AG08395 (cell line): ENCODE results near the gene CD9.

Source experiments
- DNase-seq: peaks from one replicate; pipeline ENCODE4 v3.0.0; 2012; ENCODE audit warnings: mixed read lengths, low spot score

Gene CD9

DNA sequence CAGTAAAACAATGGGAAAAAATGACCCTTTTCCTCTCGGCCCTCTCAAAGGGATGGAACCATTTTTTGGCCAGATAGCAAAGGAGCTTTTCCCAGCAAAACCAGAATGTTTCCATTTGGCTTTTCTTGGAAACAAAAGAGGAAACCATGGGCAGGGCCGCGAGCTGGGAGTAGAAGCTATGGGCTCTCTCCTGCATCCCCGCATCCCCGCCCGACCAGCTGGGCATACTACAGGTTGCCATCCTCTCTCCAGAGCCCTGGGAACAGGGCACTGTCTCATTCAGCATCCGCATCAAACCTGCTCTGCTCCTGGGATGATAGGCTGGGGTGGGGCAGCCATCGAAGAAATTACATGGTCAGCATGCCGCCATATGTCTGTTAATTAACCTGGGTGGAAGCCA lies 20.9 kb downstream of the CD9 start:
- DNase-seq = no peak

DNA sequence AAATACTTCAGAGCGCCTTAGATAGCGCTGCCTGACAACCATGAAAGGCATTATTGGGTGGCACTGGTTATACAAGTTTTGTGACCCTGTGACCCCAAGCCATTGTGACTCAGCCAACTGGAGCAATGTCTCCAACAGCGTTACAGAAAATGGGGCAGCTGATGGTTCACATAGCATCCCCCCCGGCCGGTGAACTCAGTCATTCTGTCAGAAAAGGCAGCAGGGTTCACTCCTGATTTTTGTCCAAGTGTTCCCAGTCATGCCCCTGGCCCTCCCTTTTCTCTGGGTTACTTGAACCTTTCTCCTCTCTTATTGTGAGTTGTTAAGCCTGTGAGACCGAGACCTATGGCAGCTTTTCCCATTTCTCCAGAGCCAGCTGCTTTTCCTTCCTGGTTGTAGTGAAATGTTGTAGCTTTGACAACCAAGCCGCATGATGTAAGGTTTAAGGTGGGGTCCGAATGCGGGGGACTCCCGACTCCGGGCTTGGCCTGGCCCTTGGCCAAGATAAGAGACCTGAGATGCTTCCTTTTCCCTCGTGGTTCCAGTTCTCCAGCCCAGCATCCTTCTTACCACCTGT lies 22.0 kb downstream of the CD9 start:
- no peak for DNase-seq

DNA sequence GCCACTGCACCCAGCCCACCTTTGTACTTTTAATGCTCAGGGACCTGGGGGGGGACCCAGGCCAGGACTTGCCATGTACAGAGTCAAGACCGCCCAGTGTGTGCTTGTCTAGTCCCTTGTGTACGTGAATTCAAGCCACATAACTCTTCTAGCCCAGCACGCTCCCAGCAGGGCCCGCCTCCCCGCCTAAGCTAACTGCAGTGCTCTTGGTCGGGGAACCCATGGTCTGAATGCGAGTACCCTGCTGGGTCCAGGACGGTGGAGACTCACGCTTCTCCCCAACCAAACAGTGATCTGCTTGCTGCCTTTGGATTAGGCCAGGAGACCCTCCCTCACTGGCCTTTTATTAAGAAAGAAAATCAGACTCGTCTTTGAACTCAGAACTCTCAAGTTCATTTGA lies 23.3 kb downstream of the CD9 start:
- no peak for DNase-seq

DNA sequence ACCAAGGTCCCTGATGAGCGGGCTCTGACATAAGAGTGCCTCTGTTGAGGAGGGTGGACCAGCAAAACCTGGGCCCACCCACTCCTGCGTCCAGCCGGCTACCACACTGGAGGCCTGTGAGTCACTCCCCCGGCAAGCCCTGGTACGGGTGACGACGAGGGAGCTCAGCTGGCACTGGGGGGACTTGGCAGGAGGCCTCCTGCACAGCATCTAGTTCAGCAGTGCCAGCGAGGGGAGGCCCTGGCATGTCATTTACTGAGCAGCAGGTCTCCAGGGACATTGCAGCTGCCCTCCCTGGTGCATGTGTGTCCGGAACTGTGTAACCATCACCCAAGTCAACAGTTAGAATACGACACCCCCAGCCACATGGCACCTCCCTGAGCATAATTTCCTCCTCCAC lies 24.4 kb downstream of the CD9 start:
- peak; percentile 58 for DNase-seq

DNA sequence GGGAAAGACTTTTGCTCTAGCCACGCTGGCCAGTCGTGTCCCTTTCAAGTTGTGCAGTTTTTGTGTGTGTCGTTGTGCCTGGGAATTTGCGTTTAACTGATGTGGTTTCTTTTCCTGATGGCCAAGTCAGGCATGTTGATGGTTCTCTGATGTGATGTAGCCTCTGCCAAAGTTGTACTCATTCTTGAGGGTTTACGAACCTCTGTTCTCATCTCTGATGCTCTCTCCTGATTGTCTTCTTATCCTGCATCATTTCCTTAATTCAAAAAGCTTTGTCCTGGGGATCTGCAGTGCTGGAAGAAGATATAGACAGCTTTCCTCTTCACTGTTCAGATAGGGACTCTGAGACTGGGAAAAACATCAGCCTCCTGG lies 25.4 kb downstream of the CD9 start:
- no peak for DNase-seq

DNA sequence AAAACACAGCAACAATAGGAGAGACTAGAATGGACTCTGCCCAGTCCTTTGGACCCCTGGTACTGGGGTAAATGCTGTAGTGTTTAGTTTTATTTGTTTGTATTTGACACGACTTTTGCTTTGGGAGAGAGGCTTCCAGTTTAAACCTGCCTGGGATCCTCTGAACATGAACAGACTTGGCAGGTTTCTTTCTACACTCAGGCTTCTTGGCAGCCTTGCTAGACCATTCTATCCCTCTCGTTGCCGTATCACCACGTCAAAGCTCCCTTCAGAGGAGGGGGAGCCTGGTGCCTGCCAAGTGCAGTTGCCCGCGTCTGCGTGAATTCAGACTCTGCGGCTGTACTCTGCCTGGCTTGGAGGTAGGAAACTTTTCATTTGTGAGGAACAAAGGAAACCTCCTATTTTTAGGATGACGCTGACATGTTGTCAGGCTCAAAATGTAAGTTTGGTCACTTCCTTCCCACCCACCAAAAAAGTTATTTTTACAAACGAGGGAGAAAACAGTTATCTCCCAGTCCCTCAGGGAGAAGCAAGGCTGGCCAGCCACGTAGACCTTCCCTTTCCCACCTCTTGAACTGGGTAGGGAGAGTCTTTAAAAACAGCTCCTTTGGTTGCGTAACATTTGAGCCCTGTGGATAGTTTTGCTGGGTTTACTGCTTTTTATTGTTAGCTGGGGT lies 25.9 kb downstream of the CD9 start:
- no peak for DNase-seq

DNA sequence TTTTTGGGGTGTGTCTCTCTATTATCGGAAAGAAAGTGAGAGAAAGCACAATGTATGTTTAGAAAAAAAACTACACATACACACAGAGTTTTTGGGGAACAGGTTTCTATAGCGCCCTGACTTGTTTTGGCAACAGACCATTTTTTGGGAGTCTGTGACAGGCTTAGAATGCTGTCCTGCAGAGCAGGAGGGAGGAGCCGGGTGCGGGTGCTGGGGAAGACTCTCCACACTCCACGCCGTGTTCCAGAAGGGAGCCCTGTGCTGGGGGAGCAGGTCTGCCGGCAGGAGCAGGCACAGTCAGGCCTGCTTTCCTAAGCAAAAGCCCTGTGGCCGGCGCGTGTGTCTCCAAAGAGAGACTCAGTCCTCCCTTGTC lies 26.5 kb downstream of the CD9 start:
- DNase-seq = no peak

DNA sequence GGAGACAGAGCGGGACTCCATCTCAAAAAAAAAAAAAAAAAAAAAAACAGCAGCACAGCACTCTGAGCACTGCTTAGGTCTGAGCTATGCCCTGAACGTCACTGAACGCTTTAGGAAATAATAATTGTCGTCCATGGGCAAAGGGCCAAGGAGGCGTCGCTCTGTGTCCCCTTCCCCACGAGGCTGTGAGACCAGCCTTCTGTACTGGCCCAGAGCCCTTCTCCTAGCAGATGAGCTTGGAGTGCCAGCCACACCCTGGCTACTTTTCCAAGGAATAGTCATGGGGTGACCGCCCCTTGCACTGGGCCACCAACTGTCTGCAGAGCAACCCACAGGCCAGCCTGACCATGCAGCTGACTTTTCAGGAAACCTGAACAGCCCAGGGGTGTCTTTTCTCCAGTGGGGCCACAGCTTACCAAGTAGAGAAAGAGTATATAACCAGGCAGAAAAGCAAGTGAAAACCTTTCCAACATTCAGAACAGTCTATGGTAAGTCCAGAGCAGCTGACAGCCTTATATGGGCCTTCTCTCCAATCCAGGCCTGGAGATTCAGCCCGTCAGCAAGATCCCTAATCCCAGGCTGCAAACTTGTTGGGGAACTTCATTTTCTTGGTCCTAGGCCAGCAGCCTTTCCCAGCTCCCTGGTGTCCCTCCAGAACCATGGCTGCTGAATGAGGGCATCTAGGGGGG lies 28.5 kb downstream of the CD9 start:
- DNase-seq = no peak

DNA sequence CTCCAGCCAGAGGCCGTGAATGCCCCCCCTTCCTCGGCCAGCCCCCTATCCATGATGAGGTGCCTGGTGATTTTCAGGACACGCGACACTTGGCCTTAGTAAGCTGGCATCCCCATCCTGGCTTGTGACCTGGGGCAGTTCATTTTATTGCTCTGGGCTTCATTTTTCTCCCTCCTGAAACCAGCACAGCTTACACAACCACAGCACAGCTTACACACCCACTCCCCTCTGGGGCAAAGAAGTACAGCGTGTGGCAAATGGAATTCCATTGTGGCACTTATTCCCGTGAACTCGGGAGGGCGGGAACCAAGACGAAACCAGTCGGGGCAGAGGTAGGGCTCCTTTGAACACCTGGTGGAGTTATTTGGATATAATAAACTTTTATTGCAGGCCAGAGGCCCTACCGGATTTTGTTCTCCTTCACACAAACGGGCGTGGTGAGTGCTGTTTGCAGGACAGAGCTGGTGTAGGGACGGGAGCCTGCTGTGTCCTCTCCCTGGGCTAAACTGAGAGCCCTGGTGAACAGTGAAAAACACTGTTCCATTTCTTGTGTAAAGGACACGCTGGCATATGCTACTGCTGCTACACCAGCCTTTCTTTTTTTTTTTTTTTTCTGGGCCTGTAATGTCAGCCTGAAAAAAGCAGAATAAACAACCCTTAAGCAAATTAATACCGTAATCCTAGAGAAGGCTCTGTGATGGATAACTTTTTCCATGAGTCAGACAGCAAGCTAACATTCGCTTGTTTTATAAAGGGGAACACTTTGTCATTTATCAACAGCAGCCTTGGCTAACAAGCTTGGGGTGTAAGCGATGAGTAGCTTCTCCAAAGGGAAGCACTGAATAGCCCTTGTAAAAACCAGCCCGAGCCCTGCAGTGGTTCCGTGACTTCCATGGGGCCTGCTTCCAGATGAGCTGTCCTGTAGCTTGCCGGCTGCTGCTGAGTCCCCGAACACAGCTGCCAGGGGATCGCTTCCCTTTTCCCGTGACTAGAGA lies 29.3 kb downstream of the CD9 start:
- DNase-seq = peak; percentile 77

DNA sequence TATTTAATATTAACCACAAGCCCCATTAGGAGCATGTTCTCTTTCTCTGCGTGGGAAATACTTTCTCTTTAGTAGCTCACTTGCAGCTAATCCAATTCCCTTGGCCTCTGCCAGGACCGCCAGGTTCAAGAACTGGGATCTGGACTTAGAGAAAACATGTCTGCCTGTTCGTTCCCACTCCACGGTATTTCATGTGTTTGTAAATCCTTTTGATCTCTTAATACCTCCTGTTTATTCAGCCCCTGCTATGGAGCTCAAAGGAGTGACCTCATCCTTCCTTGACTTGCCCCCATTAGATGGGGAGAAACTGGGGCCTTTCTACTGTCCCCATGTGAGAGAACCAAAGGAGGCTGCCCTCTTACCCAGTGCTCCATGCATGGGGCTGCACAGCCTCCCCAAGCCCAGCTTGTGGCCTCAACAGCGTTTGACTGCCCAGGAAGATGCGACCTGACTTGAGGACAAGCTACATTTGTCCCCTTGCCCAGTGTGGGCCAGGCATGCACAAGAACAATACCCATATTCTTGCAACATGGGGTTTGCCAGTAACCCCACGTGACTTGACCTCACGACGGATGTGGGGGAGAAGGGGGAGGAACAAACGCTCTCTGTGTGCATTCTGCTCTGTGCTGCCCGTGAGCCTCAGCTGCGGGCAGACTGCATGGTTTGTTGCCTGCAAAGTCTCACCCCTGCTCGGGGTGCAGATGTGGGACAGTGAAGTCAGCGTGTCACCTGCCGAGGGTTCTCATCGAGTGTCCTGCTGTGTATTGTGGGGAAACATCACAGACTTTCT lies 30.3 kb downstream of the CD9 start:
- peak; percentile 57 for DNase-seq

DNA sequence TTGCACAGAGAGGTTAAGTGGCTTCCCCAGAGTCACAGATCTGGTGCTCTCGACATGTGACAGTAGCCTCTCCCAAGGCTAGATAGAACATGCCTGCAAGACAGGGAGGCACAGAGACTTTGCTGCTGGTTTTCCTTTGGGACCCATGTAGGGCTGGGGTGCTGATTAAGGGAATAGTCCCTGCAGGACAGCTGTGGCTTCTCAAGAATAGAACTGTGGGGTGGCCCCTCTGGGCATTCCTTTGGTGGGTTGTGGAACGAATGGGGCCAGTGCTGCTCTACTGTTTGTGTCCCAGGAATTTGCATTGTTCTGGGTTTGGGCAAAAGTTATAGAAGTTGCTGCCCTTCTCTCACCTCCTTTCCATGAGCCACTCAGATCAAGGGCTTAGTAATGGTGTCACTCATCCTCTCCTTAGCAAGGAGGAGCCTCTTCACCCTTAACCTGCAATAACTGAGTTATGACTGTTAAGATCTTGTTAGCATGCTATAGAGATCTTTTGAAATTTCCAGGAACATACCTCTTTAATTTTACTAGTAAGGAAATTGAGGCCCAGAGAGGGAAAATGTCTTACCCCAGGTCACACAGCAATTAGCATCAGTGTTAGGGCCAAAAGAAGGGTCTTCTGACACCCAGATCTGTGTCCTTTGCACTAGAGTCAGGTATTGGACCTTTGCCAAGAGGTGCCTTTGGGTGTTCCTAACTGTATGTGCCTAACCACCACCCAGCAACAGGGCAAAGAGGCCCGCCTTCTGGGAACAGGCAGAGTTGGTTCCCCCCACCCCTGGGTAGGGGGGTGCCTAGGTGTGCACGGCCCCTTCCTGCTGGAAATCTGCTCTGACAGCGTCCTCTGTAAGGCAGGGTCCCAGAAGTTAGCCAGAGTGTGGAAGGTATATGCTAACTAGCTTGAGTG lies 31.4 kb downstream of the CD9 start:
- no peak for DNase-seq

DNA sequence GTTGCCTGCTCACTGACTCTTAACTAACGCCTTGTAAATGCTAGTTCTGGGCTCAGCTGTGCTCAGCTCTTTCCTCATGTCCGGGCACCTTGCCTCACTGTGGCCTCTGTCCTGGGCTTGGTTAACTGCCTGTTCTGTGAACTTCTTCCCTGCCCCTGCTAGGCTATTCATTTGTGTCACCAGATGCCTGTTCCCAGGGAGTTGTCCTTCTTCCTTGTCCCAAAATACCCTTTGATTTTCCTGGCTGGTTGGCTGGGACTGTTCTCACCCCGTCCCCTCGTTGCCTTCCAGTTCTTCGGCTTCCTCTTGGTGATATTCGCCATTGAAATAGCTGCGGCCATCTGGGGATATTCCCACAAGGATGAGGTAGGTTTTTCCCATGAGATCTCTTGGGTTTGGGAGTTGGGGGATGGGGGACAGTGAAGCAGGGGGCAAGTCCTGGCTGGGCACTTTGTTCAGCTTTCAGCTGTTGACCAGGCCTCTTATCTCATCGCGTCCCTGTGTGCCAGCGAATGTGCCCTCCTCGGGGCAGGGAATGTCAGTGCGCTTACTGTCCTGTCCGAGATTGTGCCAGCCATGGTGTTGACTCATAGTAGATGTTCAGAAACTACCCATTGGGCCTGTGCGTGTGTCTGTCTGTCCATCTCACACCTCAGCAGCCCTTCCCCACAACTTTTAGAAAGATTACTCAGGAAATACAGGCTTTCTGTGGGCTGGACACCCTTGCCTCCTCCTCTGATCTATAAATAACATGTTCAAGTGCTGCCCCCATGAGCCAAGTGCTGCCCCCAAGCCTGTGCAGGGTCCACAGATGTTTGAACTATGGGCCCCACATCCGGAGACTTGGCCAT lies 33.1 kb downstream of the CD9 start:
- DNase-seq = no peak

DNA sequence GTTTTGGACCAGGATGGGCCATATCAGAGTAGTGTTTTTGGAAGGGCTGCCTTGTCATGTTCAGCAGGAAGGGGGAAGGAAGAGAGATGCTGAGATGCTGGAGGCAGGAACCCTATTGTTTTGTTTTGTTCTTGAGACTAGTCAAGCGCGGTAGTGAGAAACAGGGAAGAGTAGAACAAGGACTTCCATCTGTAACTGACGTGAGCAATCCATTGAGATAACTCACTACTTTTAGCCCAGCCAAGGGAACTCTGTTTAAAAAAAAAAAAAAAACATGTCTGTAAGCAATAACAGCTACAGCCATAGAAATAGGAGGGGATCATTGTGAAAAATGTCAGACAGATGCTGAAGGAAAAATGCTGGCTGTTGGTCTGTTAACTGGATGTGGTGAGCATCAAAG lies 34.0 kb downstream of the CD9 start:
- peak; percentile 63 for DNase-seq

DNA sequence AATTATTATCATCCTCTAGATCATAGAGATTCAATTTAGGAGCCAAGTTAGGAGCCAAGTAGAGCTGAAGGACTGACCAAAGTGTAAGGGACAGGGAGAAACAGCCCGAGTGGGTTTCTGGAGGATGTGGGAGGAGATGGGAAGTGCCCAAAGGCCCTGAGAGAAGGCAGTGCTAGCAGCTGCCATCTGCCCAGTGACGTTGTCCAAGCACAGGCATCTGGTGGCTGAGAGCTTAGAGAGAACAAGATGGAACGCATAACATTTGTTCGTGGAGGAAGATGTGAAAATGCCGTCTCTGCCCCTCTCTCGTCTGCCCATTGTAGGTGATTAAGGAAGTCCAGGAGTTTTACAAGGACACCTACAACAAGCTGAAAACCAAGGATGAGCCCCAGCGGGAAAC lies 34.7 kb downstream of the CD9 start:
- DNase-seq = no peak

DNA sequence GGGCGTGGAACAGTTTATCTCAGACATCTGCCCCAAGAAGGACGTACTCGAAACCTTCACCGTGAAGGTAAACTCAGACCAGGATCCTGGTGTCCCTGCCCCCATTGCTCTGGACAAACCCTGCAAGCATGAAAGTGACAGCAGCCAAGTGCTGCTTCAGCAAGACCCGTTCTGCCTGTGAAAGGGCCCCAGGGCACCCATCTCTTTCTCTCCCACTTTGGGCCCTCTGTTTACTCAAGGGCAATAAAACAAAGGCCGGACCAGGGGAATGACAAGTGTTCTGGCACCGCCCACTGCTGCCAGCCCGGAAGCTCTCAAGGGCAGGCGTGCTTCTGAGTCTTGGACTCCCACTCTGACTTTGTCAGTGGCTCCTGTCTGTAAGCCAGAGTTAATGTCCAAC lies 35.3 kb downstream of the CD9 start:
- DNase-seq = no peak

DNA sequence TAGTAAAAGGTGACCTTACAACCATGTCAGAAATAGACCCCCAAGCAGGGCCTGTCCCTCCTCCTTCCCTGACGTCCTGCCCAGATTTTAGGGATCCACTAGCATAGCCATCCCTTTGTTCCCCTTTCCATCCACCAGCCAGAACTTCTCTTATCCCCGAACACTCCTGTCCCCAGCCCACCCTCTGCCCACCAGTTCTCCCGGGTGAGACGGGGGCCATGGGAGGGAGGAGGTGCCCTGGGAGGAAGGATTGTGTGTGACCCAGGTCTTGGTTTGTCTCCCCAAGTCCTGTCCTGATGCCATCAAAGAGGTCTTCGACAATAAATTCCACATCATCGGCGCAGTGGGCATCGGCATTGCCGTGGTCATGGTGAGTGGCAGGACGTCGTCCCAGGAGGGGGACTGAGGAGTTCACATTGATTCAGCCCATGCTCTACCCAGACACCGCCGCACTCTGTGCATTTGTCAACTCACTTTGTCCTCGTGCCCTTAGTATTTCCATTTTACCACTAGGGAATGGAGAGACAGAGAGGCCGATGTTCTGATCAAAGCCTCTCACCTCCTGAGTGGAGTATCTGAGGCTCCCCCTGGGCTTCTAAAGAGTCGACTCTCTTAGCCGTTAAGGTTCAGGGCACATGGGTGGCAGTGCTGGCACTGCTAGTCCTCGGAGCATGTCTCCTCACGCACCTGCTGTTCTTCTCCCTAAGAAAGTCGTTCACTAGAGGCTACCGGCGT lies 35.9 kb downstream of the CD9 start:
- DNase-seq = no peak

DNA sequence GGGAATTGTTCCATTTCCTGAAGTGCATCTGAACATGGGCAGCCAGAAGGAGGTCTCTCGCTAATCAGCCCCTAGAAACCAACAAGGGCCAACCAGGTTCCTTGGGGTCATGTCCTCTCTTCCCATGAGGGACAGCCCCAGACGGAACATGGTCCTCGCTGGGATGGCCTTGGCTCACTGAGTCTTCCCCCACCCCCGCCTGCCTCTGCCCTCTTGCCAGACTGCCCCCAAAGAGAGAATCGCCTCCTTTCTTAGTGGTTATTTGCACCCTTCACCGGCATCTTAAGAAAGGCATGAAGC lies 36.4 kb downstream of the CD9 start:
- DNase-seq = no peak

DNA sequence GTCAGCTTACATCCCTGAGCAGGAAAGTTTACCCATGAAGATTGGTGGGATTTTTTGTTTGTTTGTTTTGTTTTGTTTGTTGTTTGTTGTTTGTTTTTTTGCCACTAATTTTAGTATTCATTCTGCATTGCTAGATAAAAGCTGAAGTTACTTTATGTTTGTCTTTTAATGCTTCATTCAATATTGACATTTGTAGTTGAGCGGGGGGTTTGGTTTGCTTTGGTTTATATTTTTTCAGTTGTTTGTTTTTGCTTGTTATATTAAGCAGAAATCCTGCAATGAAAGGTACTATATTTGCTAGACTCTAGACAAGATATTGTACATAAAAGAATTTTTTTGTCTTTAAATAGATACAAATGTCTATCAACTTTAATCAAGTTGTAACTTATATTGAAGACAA lies 37.6 kb downstream of the CD9 start:
- DNase-seq = no peak

DNA sequence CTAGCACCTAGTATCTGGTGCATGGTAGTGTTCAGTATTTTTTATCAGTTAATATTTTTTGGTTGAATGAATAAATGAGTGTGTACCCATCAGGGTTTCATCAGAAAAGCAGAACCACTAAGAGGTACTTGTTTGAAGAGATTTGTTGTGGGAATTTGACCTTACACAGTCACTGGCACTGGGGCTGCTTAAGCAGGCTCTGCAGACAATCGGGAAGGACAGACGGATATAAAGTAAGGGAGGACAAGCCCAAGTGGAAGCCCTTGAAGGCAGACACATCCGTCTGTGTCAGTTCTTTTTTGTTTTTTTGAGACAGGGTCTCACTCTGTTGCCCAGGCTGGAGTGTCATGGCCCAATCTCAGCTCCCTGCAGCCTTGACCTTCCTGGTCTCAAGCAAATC lies 38.7 kb downstream of the CD9 start:
- DNase-seq = no peak
